Loucy (cell line): ENCODE results near the gene USP19.

ENCODE experiments used
- H2AFZ ChIP-seq: fragments of 200-600 bp; sonication (generic); 2 replicates; pipeline ENCODE4 v1.6.0; 2016; ENCODE audit warnings: antibody characterized with exemption, mild to moderate bottlenecking, low read length, moderate library complexity
- H3F3A ChIP-seq: fragments of 200-600 bp; 2 replicates; pipeline ENCODE4 v1.6.0; 2016; ENCODE audit warnings: antibody characterized with exemption, low read depth, mild to moderate bottlenecking
- H3K27me3 ChIP-seq: fragments of 200-600 bp; sonication (generic); 2 replicates; pipeline ENCODE4 v1.6.1; 2014; ENCODE audit warnings: low read length, mild to moderate bottlenecking; ENCODE audit not compliant: insufficient read depth, poor library complexity, severe bottlenecking
- H3K36me3 ChIP-seq: fragments of 200-600 bp; sonication (generic); 2 replicates; pipeline ENCODE4 v1.6.1; 2016; ENCODE audit warnings: low read length; ENCODE audit not compliant: insufficient read depth
- H3K4me1 ChIP-seq: fragments of 200-600 bp; sonication (generic); 2 replicates; pipeline ENCODE4 v1.5.1; 2014; ENCODE audit warnings: low read length, mild to moderate bottlenecking; ENCODE audit not compliant: insufficient read depth, poor library complexity, severe bottlenecking
- H3K4me2 ChIP-seq: fragments of 200-600 bp; sonication (generic); 2 replicates; pipeline ENCODE4 v1.6.0; 2014; ENCODE audit warnings: antibody characterized with exemption, low read length, low read depth, mild to moderate bottlenecking; ENCODE audit not compliant: poor library complexity, severe bottlenecking
- H3K4me3 ChIP-seq: fragments of 200-600 bp; sonication (generic); 2 replicates; pipeline ENCODE4 v1.5.1; 2014; ENCODE audit warnings: low read length, mild to moderate bottlenecking, mixed read lengths; ENCODE audit not compliant: poor library complexity, severe bottlenecking
- H3K79me2 ChIP-seq: fragments of 200-600 bp; sonication (generic); 2 replicates; pipeline ENCODE4 v1.6.1; 2014; ENCODE audit warnings: low read length; ENCODE audit not compliant: insufficient read depth
- H3K9ac ChIP-seq: fragments of 200-600 bp; sonication (generic); 2 replicates; pipeline ENCODE4 v1.6.0; 2014; ENCODE audit warnings: mild to moderate bottlenecking, low read depth, low read length, moderate library complexity; ENCODE audit not compliant: poor library complexity, severe bottlenecking
- H3K9me2 ChIP-seq: fragments of 200-600 bp; sonication (generic); replicated peaks from 2 replicates; pipeline ENCODE4 v1.6.1; 2016; ENCODE audit warnings: low read depth, low read length, mixed read lengths
- H3K9me3 ChIP-seq: fragments of 200-600 bp; sonication (generic); 2 replicates; pipeline ENCODE4 v1.6.1; 2014; ENCODE audit warnings: mild to moderate bottlenecking, antibody characterized with exemption, low read length, low read depth; ENCODE audit not compliant: insufficient read depth
- H4K20me1 ChIP-seq: fragments of 200-600 bp; sonication (generic); 2 replicates; pipeline ENCODE4 v1.6.0; 2014; ENCODE audit warnings: antibody characterized with exemption, low read length, mild to moderate bottlenecking; ENCODE audit not compliant: insufficient read depth, poor library complexity, severe bottlenecking
- CTCF ChIP-seq: fragments of 200-600 bp; sonication (generic); conservative IDR thresholded peaks from 2 replicates; pipeline ENCODE4 v1.5.1; 2014; ENCODE audit warnings: mild to moderate bottlenecking, antibody characterized with exemption, low read length
- EZH2phosphoT487 ChIP-seq: fragments of 200-600 bp; IDR thresholded peaks from 2 replicates; pipeline ENCODE4 v1.6.1; 2018; ENCODE audit warnings: antibody characterized with exemption, mild to moderate bottlenecking, moderate library complexity, borderline replicate concordance

USP19 gene

GRCh38 chr3:49161808-49162530 lies 41.3 kb upstream of the USP19 start:
- no peaks in the 10 kb centered on the region for H3F3A ChIP-seq
- no peak overlapping the region for H3K9ac ChIP-seq
- no peak overlapping the region for H3K4me3 ChIP-seq
- no peak overlapping the region for H2AFZ ChIP-seq
- H3K4me1 ChIP-seq = peaks cover 17% of the 10 kb centered on the region
- H3K9me3 ChIP-seq = no peaks in the 10 kb centered on the region
- H3K9me2 ChIP-seq = no peaks in the 10 kb centered on the region
- TF ChIP-seq EZH2phosphoT487 = no peak
- no peak for TF ChIP-seq CTCF
- peaks cover 6% of the 10 kb centered on the region; the same call in 1 of the 2 replicates for H3K36me3 ChIP-seq
- H3K27me3 ChIP-seq = peaks cover 5% of the 10 kb centered on the region
- H4K20me1 ChIP-seq = no peaks in the 10 kb centered on the region
- no peak overlapping the region for H3K4me2 ChIP-seq
- peaks cover 22% of the 10 kb centered on the region for H3K79me2 ChIP-seq

- no peak overlapping the region for H3K4me2 ChIP-seq
- H2AFZ ChIP-seq = no peak overlapping the region
- peaks cover 16% of the 10 kb centered on the region for H3K79me2 ChIP-seq
- TF ChIP-seq EZH2phosphoT487 (no peak), CTCF (no peak)
- H3K4me1 ChIP-seq = peaks cover 12% of the 10 kb centered on the region
- H3F3A ChIP-seq = no peaks in the 10 kb centered on the region
- H3K4me3 ChIP-seq = no peak overlapping the region
- H3K9me3 ChIP-seq = no peaks in the 10 kb centered on the region
- no peaks in the 10 kb centered on the region for H3K9me2 ChIP-seq
- H3K9ac ChIP-seq = no peak overlapping the region
- H4K20me1 ChIP-seq = no peaks in the 10 kb centered on the region
- H3K27me3 ChIP-seq = no peaks in the 10 kb centered on the region
- peaks cover 6% of the 10 kb centered on the region; the same call in 1 of the 2 replicates for H3K36me3 ChIP-seq
These were observed 40.6 kb upstream of the USP19 start for GRCh38 chr3:49161197-49161596.

- H3K4me1 ChIP-seq = no peaks in the 10 kb centered on the region
- no peaks in the 10 kb centered on the region for H3K27me3 ChIP-seq
- no peak overlapping the region for H3K4me2 ChIP-seq
- no peak overlapping the region for H2AFZ ChIP-seq
- H3F3A ChIP-seq = no peaks in the 10 kb centered on the region
- H4K20me1 ChIP-seq = no peaks in the 10 kb centered on the region
- H3K9me2 ChIP-seq = no peaks in the 10 kb centered on the region
- H3K79me2 ChIP-seq = no peaks in the 10 kb centered on the region
- H3K9me3 ChIP-seq = no peaks in the 10 kb centered on the region
- peaks cover 6% of the 10 kb centered on the region; the same call in 1 of the 2 replicates for H3K36me3 ChIP-seq
- TF ChIP-seq EZH2phosphoT487 (no peak), CTCF (no peak)
- H3K4me3 ChIP-seq = no peak overlapping the region
- H3K9ac ChIP-seq = no peak overlapping the region
These were observed 38.2 kb upstream of the USP19 start for GRCh38 chr3:49158792-49159191.
